ENCODE data around the gene NPDC1.
A peak's percentile ranks its signal among the peaks of the same experiment; 100 is the strongest.

The NPDC1 gene

DNA sequence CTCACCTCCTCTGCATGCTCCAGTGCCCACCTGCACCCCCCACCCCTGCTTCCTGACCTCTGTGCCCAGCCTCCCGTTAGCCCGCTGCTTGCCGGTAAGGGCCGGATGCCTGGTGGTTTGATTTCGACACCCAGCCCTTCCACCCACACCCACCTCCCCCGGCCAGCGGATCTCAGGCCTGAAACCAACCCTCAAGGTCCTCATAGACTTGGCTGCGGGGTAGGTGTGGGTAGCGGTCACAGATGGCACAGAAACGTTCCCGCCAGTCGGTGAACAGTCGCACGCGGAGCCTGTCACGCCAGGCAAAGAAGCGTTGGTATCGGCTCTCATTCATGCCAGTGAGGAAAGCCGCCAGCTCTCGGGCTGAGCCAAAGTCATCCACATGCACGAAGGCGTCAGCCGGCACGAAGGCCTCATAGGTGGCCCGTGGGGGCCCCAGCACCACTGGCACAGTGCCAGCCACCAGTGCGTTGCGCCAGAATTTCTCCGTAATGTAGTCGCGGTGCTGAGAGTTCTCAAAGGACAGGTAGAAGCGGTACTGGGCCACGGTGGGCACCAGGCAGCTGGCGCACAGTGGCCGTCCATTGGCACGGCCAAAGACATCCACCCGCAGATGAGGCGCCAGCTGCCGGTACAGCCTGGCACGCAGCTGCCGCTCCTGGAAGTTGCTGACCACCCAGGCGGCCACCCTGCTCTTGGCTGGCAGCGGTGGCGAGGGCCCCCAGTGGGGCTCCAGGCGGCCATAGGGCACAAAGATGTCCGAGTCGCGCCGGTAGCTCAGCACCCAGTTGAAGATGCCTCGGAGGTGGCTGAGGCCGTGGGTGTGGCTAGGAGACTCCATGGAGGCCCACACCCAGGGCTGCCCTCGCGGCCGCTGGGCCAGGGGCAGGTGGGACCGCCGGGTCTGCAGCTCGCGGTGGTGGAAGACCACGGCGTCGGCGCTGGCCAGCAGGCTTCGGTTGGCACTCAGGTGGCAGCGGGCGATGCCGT is 15.1 kb downstream of the NPDC1 start:
- Histone ChIP-seq H3K27me3 (replicated peaks; ENCODE audit: control insufficient read depth, insufficient read depth, low read length) (no peaks in the 10 kb centered on the region; the same call in 1 of the 2 replicates), H3K4me3 (replicated peaks; ENCODE audit: low read depth, low read length) (peak overlapping the region; percentile 51), H3K36me3 (ENCODE audit: control insufficient read depth, insufficient read depth, low read length) (no peaks in the 10 kb centered on the region)
- TF ChIP-seq, protein P1, sequence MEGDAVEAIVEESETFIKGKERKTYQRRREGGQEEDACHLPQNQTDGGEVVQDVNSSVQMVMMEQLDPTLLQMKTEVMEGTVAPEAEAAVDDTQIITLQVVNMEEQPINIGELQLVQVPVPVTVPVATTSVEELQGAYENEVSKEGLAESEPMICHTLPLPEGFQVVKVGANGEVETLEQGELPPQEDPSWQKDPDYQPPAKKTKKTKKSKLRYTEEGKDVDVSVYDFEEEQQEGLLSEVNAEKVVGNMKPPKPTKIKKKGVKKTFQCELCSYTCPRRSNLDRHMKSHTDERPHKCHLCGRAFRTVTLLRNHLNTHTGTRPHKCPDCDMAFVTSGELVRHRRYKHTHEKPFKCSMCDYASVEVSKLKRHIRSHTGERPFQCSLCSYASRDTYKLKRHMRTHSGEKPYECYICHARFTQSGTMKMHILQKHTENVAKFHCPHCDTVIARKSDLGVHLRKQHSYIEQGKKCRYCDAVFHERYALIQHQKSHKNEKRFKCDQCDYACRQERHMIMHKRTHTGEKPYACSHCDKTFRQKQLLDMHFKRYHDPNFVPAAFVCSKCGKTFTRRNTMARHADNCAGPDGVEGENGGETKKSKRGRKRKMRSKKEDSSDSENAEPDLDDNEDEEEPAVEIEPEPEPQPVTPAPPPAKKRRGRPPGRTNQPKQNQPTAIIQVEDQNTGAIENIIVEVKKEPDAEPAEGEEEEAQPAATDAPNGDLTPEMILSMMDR (IDR thresholded peaks at IDR 0.05; ENCODE audit: insufficient read depth, low read length, poor library complexity, severe bottlenecking) = no peak
- peak; percentile 81 for DNase-seq (ENCODE audit: extremely low read depth, insufficient read length)

DNA sequence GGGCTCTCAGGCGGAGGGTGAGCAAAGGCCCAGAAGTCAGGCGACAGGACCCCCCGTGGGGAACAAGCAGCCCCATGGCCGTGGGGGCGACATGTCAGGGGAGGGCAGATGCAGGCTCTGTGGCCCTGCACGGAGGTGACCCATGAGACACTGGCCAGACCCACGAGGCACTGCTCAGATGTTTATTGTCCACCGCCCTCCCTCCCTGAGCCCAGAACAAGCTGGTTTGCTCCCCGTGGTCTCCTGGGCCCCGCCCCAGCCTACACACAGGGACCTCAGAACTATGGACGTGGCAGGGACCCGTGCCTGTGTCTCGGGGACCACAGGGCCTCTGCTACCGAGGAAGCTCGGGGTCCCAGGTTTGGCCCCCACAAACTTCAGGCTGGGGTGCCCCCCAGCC is 16.0 kb downstream of the NPDC1 start:
- Histone ChIP-seq H3K36me3 (ENCODE audit: control insufficient read depth, insufficient read depth, low read length) (no peaks in the 10 kb centered on the region), H3K4me3 (replicated peaks; ENCODE audit: low read depth, low read length) (peak overlapping the region; percentile 43), H3K27me3 (replicated peaks; ENCODE audit: control insufficient read depth, insufficient read depth, low read length) (no peaks in the 10 kb centered on the region; the same call in 1 of the 2 replicates)
- TF ChIP-seq, protein P1 (IDR thresholded peaks at IDR 0.05; ENCODE audit: insufficient read depth, low read length, poor library complexity, severe bottlenecking) = peak; percentile 0
- DNase-seq (ENCODE audit: extremely low read depth, insufficient read length) = peak; percentile 48

DNA sequence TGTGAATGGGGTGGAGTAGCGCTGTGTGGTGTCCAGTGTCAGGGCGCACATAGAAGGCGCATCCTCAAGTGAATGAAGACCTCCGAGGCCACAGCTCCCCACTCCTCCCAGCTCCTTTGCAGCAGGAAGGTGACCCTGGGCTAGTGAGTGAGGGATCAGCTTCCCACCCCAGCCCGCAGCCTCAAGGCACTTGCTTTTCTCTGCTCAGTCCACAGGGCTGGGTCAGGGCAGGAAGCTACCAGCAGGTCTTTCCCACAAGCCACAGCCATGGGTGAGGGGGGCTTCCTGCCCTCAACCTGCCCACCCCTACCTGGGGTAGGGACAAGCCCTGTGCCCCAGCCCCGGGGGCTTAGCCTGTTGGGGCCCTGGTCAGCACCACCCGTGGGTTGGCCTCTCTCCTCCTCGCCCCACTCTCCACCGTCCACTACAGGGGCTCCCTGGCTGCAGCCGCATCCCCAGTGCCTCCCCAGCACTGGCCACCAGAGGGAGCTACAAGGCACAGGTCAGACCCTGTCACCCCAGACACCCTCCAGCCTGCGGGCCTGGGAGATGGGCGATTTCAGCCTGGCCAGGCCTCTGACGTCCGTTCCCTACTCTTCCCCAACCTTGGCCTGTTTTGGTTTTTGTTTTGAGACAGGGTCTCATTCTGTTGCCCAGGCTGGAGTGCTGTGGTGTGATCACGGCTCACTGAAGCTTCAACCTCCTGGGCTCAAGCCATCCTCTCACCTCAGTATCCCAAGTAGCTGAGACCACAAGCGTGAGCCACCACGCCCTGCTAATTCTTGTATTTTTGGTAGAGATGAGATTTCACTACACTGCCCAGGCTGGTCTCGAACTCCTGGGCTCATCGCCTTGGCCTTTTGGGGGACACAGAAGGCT is 16.7 kb downstream of the NPDC1 start:
- H3K36me3 ChIP-seq (ENCODE audit: control insufficient read depth, insufficient read depth, low read length) = no peaks in the 10 kb centered on the region
- no peaks in the 10 kb centered on the region; the same call in 1 of the 2 replicates for H3K27me3 ChIP-seq (replicated peaks; ENCODE audit: control insufficient read depth, insufficient read depth, low read length)
- TF ChIP-seq, protein P1 (IDR thresholded peaks at IDR 0.05; ENCODE audit: insufficient read depth, low read length, poor library complexity, severe bottlenecking) = peak; percentile 98
- peak; percentile 82 for DNase-seq (ENCODE audit: extremely low read depth, insufficient read length)
- no peak overlapping the region; the same call in 1 of the 2 replicates for H3K4me3 ChIP-seq (replicated peaks; ENCODE audit: low read depth, low read length)

DNA sequence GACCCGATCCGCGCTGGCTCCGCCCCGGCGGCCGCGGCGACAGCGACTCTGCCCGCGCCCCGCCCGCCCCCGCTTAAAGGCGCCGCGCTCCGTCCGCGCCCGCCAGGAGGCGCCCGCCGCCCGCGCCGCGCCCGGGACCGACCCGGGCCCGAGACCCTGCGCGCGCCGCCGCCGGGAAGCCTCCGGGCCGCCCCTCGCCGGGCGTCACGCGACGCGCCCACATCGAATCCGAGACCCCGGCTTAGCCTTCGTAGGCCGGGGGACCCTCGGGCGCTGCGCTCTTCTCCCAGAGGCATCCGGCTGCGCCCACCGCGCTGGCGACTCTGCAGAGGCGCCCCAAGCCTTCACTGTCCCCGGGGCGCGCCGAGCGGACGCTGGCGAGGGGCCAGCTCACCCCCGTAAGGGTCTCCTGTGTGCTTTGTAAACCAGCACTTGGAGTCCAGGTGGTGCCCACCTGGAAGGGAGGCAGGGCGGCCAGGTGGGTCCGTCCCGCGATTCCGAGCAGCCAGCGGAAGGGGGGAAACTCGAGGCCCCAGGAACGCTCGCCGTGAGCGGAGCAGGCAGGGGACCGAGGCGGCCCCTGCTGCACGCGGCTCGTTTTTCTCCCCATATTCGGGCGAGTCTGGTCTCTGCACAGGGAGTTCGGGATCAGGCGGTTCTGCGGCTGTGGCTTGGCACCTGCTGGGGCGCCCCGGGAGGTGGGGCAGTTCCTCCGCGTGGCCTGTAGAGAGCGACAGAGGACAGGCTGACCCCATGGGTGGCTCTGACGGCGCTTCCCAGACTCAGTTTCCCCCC is 17.5 kb downstream of the NPDC1 start:
- DNase-seq (ENCODE audit: extremely low read depth, insufficient read length) = peak; percentile 70
- TF ChIP-seq, protein P1 (IDR thresholded peaks at IDR 0.05; ENCODE audit: insufficient read depth, low read length, poor library complexity, severe bottlenecking) = peak; percentile 65
- no peaks in the 10 kb centered on the region; the same call in 1 of the 2 replicates for H3K27me3 ChIP-seq (replicated peaks; ENCODE audit: control insufficient read depth, insufficient read depth, low read length)
- H3K36me3 ChIP-seq (ENCODE audit: control insufficient read depth, insufficient read depth, low read length) = no peaks in the 10 kb centered on the region
- H3K4me3 ChIP-seq (replicated peaks; ENCODE audit: low read depth, low read length) = peak overlapping the region; percentile 55
